DLD1 (cell line): ENCODE measurements around the gene PRRT4.

Experiments used
- in situ Hi-C: cut with HindIII; loops from 2 replicates; pipeline ENCODE4 v1.10.0; 2017; ENCODE audit warnings: low sequenced_read_pairs

Gene PRRT4

DNA sequence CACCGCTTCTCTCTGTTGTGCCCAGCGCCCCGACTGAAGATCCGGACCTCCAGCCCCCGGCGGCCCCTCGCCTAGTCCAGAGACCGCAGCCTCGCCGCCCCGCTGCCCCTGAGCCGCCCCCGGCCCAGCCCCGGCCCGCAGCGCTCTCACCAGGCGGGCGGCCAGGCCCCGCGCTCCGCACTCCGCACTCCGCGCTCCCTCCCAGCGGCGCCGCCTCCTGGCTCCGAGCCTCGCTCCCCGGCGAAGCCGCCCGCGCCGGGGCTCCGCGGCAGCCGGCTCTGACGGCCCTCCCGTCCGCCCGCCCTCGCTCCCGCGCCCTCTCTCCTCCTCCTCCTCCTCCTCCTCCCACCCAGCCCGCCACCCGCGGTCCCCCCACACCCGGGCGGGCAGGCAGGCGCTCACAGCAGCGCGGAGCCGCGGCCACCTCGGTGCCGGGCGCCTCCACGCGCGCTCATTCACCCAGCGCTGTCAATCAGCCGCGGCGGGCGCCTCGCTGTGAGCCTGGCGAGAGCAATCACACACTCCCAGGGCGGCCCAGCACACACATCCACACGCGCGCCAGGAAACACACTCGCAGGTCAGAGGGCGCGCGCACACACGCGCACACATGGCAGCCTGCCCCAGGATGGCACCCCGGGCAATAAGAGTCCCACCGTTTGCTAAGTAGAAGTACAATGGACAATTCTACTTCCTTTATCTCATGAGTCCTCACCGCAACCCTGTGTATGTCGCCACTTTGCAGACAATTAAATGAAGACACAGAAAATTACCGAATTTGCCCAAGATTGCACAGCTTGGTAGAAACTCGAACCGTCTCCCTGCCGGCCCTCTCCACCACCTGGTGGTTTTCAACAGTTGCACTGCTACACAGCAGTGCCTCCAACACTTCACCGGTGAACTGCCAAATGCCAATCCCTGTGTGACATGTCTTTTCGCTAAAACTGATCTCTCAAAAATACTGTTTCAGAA lies at the start of gene PRRT4:
TSS of gene PRRT4 (minus strand) at position 280 of the 969 bp plus-strand sequence.
- in situ Hi-C loops, result no loop called here

DNA sequence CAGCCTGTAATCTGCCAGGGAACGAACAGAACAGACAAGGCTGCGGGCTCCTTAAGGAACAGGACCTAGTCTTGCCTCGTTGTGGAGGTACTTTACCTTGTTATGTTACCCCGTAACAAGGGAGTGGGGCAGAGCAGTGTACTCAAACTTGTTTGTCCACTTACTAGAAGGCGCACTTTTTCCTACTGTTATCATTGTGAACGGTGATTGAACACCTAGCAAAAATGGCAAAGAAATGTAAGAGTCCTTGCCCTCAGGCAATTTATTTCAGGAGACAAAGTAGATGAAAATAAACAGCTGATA lies 48.9 kb upstream of the PRRT4 start:
- in situ Hi-C loops, result no loop called here

DNA sequence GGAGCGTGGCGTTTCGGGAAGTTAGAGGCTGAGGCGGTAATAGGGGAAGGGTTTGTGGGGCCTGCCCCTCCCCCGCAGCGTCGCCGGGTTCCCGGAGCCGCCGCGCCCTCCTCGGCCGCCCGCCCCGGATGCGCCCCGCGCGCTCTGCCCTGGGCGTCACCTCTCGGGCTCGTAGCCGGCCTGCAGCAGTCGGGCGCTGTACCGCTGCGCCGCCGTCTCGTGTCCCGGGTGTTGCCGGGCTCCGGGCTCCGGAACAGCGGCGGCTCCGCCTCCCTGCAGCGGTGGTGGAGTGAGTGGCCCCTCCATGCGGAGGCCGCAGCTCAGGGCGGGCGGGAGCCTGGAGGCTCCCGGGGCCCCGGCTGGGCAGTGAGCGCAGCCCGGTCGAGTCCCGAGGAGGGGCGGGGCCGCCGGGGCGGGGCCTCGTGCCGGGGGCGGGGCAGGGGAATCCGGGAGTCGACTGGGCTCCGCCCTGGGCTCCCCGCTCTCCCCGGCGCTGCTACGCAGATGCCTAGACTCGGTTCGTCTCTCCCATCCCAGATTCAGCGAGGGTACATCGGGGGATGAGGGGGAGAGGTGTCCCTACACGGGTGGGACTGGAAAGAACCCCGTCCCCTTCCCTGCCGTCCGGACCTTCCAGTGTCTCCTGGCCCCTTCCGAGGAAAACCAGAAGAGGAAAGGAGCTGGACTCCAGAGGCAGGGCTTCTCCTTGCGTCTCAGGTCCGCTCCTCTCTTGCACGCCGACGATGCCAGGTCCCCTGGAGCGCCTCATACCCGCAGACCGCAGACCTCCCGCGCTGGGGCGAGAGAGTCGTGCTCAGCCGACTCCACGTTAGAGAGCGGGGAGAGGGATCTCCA lies 48.3 kb upstream of the PRRT4 start, which contains the start of gene IMPDH1:
TSS of gene IMPDH1 (minus strand) at position 387 of the 855 bp plus-strand sequence. CDS start at position 306, 81 bp downstream.
- in situ Hi-C loops, result no loop called here

DNA sequence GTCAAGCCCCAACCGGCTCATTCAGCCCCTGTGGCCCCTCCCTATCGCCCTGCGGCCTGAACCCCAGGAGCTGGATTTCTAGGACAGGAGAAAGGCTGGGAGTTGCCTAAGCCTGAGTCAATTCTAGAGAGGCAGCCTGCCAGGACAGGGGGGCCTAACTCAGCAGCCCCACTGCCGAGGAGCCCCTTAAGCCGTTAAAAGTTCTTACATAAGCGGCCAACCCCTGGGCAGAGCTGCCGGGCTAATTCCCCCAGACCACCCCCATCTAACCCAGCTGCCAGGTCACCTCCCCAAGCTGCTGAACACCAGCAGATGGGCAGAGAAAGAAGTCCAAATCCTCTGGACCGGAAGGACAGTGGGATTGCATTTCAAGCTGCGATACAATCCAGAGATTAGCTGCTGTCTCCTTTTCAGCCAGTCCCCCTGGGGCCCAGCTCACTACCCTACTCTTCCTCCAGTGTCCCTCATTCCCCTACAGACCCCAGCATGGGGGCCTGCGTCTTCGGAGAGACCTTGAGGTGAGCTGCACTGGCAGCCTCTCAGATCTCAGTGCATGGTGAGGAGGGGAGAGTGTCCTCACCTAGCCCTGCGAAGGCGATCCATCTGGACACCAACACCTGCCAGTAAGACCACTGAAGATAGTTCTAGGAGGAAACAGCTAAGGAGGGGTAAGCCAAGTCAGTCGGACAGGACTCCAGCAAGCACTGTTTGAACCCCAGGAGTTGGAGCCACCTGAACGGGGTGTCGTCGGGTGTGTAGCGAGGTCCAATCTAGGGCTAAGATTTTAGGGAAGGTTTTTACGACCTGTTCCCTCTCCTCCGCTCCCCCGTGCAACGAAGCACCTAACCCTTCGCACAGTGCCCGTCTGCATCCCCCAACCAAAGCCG lies 47.5 kb upstream of the PRRT4 start:
- in situ Hi-C loops, result no loop called here

DNA sequence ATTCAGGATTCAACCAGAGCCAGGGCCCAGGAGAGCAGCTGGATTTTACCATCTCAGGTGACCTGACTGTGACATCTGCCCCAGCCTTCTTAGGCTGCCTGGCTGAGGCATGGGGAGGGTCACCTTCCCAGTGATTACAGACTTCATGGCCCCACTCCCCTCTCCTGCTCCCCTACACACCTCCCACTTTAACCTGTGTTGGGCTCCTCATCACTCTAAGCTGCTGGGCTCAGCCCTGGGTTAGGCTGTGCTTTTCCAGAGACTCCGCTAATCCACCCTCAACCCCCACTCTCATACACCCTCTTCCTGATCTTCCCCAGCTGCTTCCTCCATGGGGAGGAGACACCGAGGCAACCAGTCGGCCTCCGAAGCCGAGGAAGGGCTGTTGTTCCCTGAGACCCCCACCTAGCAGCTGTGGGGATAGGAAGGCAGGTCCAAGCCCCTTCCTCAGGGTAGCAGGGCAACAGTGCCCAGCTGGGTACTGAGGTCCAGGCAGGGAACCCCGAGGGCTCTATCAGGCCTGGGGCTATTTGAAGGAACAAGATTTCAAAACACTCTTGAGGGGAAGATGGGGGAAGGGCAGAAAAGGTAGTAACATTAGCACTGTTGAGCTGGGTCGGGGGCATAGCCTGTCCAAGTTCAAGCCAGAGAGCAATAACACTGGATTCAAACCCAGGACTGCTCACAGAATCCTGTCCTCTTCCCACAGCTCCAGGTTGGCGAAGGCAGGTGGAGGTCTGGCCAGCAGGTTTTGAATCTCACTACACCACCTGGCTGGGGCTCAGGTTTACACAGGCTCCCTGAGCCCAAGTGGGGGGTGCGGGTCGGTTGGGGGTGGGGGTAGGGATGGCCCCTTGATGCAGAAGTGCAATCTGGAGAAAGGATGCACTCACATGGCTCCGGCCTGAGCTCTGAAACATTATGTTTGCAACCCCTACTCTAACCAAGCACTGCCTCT lies 46.5 kb upstream of the PRRT4 start:
- in situ Hi-C loops, result no loop called here

DNA sequence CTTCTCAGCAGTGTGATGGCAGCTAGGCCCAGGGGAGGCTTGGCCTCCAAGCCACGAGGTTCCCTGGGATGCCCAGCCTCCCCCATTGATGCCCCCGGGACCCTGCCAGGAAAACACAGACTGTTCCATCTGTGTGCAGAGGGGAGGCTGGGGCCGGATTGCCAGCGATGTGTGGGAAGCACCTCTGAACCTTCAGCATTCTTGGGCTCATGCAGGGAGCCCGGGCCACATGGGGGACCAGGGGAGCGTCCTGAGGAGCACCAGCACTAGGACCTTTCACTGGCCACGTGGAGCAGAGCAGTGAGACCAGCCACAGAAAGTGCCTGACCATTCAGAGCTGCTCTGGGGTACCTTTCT lies 45.7 kb upstream of the PRRT4 start:
- in situ Hi-C loops, result no loop called here

DNA sequence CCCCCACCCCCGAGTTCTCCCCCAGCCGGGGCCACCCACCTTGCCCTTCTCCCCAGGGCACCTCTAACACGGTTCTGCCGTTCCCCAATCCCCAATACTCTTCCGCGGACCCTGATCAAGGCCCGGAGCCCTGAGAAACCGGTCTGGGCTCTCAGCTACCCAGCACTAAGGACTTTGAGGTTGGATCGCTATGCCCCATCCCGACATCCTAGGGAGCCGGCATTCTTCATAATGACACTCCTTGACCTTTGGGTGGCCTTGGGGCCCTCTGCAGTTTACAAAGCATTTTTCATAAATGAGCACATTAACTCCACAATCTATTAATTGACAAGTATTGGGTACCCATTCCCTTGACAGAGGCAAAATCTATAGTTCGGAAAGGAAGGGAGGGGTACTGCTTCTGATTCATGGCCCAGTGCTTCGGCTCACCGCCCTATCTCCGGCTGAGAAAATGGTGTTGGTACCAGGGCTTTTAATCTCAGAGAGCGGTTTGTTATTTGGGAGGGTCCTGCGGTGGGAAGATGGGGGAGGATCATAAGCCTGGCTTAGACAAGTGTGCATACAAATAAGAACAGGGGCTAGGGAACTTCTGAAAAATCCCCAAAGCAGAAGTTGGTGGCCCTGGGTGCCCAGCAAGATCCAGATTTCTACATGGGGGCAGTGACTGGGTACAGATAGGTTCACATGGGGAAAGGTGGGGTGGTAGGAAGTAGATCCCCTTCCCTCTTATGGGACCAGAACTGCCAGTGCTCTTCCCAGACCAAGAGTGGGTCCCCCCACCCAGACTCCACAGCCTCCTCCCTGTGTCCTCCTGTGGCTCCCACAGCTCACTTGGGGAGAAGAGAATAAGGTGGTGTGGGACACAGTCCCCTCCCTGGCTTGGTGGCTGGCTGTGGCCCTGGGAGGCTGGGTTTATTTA lies 45.1 kb upstream of the PRRT4 start:
- in situ Hi-C loops, result no loop called here

DNA sequence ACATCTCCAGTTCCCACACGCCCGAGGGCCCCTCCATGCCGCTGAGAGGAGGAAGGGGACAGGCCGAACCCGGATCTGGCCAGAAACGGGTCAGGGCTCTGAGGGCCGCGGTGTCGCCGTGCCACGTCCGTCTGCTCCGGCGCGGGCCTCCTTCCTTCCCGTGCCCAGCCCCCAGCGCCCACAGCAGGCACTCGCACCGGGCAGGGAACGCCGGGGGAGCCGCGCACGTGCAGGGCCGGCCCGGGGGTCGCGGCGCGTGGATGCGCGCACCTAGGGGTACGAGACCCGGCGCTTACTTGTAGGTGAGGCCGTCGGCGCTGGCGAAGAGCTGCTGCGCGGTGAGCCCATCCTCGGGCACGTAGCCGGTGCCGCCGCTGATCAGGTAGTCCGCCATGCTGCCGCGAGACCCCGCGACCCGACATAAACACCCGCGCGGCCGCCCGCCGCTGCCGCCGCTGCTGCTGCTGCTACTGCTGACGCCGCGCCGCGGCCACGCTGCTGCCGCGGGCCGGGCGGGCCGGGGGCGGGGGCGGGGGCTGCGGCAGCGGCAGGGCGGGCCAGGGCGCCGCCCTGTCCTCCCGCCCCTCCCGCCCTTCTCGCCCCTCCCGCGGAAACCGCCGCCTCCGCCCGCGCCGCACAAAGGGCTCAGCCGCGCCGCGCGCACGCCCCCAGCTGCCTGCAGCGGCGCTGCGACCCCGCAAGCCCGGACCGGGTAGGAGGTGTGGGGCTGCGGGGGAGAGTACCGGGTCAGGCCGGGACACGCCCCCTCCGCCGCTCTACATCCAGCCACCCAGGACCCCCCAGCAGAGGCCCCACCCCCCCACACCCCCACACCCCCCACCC lies 44.2 kb upstream of the PRRT4 start:
- in situ Hi-C loops, result no loop called here

DNA sequence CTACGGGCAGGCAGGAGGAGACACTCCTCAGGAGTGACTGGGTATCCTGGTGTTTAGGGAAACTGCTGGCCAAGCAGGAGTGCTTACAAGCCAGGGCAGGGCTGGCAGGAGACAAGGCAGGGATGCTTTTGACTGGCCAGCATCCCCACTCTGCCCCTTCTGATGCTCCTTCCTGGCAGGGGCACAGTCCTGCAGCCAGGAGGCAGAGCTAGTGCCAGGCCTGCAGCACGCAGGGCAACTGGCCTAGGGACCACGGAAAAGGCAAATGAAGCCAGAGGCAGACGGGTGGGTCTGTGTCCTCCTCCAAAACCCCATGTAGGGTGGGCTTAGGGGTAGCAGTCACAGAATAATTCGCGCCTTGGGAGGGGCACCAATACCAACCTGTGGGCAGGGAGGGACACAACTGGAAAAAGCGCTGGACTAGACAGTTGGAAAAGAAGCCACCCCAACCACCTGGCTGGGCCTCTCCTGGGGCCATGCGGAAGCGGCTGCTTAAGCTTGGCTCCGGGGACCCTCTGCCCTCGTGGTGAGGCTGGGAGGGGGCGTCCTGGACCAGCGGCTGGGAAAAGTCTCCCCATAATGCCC lies 43.5 kb upstream of the PRRT4 start:
- in situ Hi-C loops, result no loop called here

DNA sequence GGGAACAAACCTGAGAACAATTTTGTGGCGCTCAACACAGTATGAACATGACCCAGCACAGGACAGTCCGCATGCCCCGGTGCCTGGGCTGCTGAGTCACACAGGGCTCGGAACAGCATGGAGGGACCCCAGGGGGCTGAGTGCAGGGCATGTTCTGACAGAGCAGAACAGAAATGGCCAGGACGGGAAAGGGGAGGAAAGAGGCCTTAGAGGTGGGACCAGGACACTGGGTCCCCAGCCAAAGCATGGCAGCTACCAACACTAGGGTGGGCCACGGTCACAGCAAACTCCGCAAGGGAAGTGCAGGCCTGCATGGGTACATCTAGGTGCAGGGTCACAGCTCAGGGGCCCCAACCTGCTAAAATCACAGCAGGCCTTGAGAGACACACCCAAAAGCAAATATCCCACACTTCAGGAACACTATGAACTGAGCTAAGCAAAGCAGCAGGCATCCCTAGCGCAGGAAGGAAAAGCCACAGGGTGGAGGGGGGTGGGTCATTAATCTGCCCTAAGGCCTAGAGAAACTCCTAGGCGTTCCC lies 42.7 kb upstream of the PRRT4 start:
- in situ Hi-C loops, result no loop called here

DNA sequence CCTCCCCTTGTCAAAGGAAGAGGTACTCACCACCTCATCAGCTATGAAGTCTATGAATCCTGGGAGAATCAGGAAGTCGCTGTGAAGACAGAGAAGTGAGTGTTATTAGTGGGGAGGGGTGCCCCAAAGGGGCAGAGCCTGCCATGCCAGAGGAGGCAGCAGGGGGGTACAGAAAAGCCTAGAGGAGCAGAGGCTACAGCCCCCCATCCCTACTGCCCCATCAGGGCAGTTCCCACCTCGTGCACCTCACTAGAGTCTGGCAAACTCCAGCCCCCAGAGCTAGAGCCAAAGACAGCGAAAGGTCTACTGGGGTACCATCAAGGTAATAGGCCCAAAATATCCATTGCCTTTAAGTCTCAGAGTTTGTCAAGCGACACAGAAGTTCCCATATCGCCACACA lies 42.2 kb upstream of the PRRT4 start:
- in situ Hi-C loops, result no loop called here

DNA sequence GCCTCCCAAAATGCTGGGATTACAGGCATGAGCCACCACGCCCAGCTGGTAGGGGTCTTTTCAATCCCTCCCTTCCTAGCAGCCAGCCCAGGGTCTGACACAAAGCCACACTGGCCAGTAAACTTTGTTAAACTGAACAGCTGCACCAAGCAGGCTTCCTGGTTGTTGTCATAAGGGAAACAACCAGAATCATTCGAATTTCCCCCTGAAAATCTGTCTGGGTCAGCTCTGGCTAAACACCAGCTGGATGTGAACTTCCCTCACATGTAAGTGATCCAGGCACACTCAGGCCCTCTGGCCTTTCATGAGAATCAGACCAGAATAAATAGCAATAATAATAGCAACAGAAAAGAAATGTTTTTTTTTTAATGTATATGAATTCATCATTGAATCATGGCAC lies 40.9 kb upstream of the PRRT4 start:
- in situ Hi-C loops, result no loop called here

DNA sequence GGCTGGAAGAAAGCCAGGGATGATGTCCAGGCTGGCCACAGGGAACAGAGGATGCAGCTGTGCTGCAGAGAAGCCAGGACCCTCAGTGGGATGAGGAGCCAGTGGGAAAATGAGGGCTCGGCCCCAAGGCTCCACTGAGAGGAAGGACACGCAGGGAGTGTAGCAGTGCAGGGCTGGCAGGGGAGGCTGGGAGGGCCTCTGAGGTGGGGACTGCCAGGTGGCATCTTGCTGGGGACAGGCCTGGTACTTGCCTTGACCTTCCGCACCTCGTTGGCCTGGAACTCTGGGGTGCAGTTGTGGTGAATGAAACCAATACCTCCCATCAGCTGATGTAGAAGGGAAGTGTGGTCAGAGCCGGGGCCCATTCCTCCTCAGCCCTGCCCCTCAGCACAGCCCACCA lies 39.1 kb upstream of the PRRT4 start:
- in situ Hi-C loops, result no loop called here

DNA sequence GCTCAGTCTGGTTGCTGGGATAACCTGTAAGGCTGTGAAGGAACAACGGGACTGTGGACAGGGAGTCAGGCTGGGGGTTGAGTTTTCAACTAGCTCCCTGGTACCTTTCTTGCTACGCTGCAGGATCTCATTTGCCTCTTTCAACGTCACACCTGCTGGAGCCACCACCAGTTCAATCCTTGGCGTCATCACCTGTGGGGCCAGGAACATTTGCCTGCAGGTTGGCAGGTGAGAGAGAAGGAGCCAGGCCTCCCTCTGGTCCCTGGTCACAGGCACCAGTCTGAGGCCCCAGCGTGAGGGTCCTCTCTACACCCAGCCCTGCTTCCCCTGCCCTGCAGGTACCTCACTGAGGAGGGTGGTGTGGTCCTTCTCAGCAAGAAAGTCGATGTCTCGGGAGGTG lies 38.5 kb upstream of the PRRT4 start:
- in situ Hi-C loops, result loop anchor here (10.0 kb wide), 1 partner anchor 65 kb away; no protein-coding TSS in a partner anchor

DNA sequence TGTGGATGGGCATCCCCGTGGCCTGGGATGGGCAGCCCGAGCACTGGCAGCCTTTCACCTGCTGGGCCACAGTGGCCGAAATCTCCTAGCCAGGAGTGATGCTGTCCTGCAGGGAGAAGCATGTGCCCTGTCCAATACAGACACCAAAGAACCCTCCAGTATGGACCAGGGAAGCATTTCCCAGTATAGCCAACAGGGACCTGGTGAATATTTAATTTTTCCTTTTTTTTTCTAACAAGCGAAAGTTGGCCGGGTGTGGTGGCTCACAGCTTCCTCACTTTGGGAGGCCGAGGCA lies 37.3 kb upstream of the PRRT4 start:
- in situ Hi-C loops, result loop anchor here (10.0 kb wide), 1 partner anchor 64 kb away; no protein-coding TSS in a partner anchor

DNA sequence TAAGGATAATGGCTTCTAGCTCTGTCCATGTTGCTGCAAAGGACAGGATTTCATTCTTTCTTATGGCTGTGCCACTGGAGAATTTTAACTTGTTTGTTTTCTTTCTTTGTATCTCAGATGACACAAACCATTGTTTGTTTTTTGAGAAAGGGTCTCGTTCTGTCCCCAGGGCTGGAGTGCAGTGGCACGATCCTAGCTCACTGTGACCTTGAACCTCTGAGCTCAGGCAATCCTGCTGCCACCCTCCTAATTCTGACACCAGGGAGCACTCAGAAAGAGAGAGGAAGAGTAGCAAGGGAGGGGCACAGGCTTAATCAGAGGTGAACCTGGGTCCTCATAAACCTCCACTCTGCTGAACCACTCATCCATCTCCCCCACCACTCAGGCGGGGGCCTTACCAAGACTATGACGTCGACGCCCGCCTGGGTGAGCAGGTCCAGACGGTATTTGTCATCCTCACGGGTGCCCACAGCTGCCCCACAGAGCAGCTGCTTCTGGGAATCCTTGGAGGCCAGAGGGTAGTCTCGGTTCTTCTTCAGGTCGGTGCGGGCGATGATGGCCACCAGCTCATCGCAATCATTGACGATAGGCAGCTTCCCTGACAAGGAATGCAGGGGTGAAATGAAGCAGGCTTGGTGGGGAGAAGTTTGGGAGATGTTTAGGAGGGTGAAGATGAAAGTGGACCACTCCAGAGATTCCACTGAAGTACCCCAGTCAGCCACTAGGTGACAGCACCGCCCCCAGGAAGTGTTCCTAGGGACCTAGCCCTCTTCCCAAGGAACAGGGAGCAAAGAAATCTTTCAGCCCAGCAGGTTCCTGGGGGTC lies 36.7 kb upstream of the PRRT4 start:
- in situ Hi-C loops, result loop anchor here (10.0 kb wide), 1 partner anchor 63 kb away; no protein-coding TSS in a partner anchor
